Peyer's patch (tissue), 4 donors: ENCODE measurements around the gene PRDX5. TPM values are rescaled to one million over a fixed set of nuclear protein-coding genes. Genes with fewer than 3 reads are reported as not detected.

Source experiments
- DNase-seq, 3 donors: peaks; one replicate each; pipeline ENCODE4 v3.0.0-alpha.2; 2017 to 2019
- H3K27ac ChIP-seq, 4 donors: fragments of 200-600 bp; sonication (generic); one replicate each; pipeline ENCODE4 v1.5.1; 2016 to 2019
- H3K27me3 ChIP-seq, 2 donors: fragments of 200-600 bp; sonication (generic); one replicate each; pipeline ENCODE4 v1.5.1; 2019
- H3K36me3 ChIP-seq, 3 donors: fragments of 200-600 bp; sonication (generic); one replicate each; pipeline ENCODE4 v1.5.1; 2016 to 2019
- H3K4me1 ChIP-seq, 4 donors: fragments of 200-600 bp; sonication (generic); one replicate each; pipeline ENCODE4 v1.5.1; 2016 to 2019
- H3K4me3 ChIP-seq, 4 donors: fragments of 200-600 bp; sonication (generic); 1 replicate in 3 of 4; 2 replicates in 1 of 4; pipeline ENCODE4 v1.5.1; 2016 to 2019; ENCODE audit warnings: mild to moderate bottlenecking in 1 of 4
- H3K9me3 ChIP-seq, 4 donors: fragments of 200-600 bp; sonication (generic); one replicate each; pipeline ENCODE4 v1.5.1; 2016 to 2019; ENCODE audit warnings: mild to moderate bottlenecking in 1 of 4
- POLR2A ChIP-seq, 2 donors: fragments of 450-650 bp; IDR thresholded peaks; one replicate each; pipeline ENCODE4 v1.5.1; 2017; ENCODE audit warnings: antibody characterized with exemption in 2 of 2, mild to moderate bottlenecking in 2 of 2, moderate library complexity in 2 of 2
- total RNA-seq, 4 donors: library from RNA; depleted of rRNA; stranded (reverse); fragments of >200 nt; gene quantifications; one replicate each; pipeline ENCODE4 v1.1.0, GENCODE V29; 2016
- TF ChIP-seq, protein P1 (sequence below), 6 experiments: fragments of 450-650 bp in 4 of 6; fragments of 200-600 bp in 2 of 6; sonication (generic) in 1 of 6; IDR thresholded peaks; one replicate each; pipeline ENCODE4 v1.5.1; 2017 to 2019; ENCODE audit warnings: antibody characterized with exemption in 6 of 6, mild to moderate bottlenecking in 3 of 6, moderate library complexity in 1 of 6

Gene PRDX5
- total RNA-seq, 4 donors from 2014 or later: 202 to 345 (median 268) TPM

DNA sequence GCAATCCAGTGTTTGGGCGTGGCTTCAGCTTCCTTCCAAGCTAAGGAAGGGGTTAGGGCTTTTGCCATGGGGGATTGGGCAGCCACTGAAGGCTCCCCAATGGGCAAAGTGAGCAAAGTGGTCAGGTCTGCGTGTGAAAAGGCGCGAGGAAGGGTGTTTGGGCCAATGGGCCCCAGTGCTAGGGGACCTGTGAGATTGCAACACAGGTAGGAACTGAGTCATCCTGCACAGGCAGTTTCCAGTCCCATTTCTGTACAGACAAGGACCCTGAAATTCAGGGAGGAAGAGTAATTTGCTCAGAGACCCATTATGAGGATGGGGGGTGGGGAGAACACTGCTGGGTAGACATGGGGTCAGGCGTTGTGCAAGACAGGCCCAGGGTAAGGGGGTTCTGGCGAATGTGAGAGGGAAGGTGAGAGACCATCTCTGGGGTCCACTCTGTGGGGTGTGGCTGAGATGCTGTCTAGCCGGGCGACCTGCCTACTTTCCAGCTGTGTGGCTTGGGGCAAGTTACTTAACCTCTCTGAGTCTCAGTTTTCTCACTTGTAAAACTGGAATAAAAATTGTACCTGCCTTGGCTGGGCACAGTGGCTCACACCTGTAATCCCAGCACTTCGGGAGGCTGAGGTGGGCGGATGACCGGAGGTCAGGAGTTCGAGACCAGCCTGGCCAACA, 29.4 kb downstream of the PRDX5 start:
- no peaks in the 10 kb centered on the region for H3K9me3 ChIP-seq
- no peak for DNase-seq
- no peak overlapping the region for H3K4me3 ChIP-seq
- H3K27me3 ChIP-seq: no peaks in the 10 kb centered on the region
- H3K27ac ChIP-seq: no peak overlapping the region
- TF ChIP-seq, protein P1, sequence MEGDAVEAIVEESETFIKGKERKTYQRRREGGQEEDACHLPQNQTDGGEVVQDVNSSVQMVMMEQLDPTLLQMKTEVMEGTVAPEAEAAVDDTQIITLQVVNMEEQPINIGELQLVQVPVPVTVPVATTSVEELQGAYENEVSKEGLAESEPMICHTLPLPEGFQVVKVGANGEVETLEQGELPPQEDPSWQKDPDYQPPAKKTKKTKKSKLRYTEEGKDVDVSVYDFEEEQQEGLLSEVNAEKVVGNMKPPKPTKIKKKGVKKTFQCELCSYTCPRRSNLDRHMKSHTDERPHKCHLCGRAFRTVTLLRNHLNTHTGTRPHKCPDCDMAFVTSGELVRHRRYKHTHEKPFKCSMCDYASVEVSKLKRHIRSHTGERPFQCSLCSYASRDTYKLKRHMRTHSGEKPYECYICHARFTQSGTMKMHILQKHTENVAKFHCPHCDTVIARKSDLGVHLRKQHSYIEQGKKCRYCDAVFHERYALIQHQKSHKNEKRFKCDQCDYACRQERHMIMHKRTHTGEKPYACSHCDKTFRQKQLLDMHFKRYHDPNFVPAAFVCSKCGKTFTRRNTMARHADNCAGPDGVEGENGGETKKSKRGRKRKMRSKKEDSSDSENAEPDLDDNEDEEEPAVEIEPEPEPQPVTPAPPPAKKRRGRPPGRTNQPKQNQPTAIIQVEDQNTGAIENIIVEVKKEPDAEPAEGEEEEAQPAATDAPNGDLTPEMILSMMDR (IDR thresholded peaks at IDR 0.05): no peak
- no peak for TF ChIP-seq POLR2A (IDR thresholded peaks at IDR 0.05)
- H3K36me3 ChIP-seq: no peaks in the 10 kb centered on the region
- H3K4me1 ChIP-seq: peaks cover 0 to 6% (median 1%) of the 10 kb centered on the region in 4 donors

DNA sequence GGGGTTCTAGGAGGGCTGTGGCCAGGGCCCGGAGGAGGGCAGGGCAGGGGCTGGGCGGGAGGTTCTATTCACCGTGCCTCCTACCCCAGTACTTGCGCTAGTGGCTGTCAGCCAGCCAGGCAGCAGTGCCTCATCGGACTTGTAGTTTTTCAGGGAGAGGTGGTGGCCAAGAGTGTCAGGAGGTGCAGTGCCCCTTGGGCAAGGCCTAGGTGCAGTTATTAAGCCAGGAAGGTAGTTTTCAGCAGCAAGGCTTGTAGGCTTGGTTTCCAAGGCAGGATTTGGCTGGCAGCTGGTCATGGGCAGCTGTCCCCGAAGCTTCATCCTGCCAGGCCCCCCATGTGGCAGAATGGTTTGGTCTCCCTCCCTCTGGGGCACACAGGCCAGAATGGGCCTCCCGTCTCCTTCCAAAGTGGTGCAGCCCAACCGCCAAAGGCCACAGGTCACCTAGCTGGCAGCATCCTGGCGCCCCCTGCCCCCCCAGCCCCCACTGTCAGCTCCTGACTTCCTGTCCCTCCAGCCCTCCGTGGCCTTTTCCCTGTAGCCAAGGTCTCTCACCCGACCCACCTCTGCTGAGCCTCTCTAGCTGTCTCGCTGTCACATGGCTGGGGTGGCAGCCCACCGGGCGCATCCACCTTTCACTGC, 30.6 kb downstream of the PRDX5 start:
- no peaks in the 10 kb centered on the region for H3K36me3 ChIP-seq
- H3K4me1 ChIP-seq: no peaks in the 10 kb centered on the region
- H3K27ac ChIP-seq: no peak overlapping the region
- peak in 1 of 3 donors; percentile 49 for DNase-seq
- no peaks in the 10 kb centered on the region for H3K27me3 ChIP-seq
- H3K9me3 ChIP-seq: no peaks in the 10 kb centered on the region
- H3K4me3 ChIP-seq: no peak overlapping the region
- no peak for TF ChIP-seq POLR2A (IDR thresholded peaks at IDR 0.05)
- TF ChIP-seq, protein P1 (IDR thresholded peaks at IDR 0.05): no peak

DNA sequence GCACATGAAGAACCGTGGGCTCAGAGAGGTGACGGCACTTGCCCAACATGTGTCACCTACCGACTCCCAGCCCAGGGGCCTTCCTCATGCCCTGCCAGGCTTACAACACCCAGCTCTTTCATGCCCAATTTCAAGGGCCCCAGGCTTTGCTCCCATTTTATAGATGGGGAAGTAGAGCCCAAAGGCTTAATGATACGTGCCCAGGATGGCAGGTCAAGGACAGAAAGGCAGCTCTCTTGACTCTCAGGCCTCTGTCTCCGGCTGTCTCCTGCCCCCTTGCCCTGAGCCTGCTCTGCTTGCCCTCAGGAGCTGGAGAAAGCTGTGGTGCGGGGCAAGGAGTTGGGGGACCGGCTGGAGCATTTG, 31.1 kb downstream of the PRDX5 start:
- H3K4me3 ChIP-seq: no peak overlapping the region
- no peak overlapping the region for H3K27ac ChIP-seq
- H3K4me1 ChIP-seq: no peaks in the 10 kb centered on the region
- DNase-seq: no peak
- H3K27me3 ChIP-seq: no peaks in the 10 kb centered on the region
- H3K9me3 ChIP-seq: no peaks in the 10 kb centered on the region
- no peaks in the 10 kb centered on the region for H3K36me3 ChIP-seq
- no peak for TF ChIP-seq POLR2A (IDR thresholded peaks at IDR 0.05)
- TF ChIP-seq, protein P1 (IDR thresholded peaks at IDR 0.05): no peak

DNA sequence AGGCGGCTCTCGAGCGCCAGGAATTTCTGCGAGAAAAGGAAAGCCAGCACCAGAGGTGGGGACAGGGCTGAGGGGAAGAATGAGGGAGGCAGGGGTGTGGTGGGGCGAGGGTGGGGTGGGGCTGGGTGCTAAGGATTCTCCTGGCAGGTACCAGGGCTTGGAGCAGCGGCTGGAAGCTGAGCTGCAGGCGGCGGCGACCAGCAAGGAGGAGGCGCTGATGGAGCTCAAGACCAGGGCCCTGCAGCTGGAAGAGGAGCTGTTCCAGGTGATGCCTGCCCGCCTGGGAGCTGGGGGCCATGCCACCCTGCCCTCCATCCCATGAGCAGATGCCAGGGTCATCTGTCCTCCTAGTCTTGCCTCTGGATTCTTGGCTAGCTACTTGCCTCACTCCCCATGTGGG, 31.5 kb downstream of the PRDX5 start:
- no peak overlapping the region for H3K4me3 ChIP-seq
- H3K27ac ChIP-seq: no peak overlapping the region
- TF ChIP-seq POLR2A (IDR thresholded peaks at IDR 0.05): no peak
- TF ChIP-seq, protein P1 (IDR thresholded peaks at IDR 0.05): no peak
- no peaks in the 10 kb centered on the region for H3K36me3 ChIP-seq
- H3K27me3 ChIP-seq: no peaks in the 10 kb centered on the region
- no peaks in the 10 kb centered on the region for H3K9me3 ChIP-seq
- no peaks in the 10 kb centered on the region for H3K4me1 ChIP-seq
- no peak for DNase-seq

DNA sequence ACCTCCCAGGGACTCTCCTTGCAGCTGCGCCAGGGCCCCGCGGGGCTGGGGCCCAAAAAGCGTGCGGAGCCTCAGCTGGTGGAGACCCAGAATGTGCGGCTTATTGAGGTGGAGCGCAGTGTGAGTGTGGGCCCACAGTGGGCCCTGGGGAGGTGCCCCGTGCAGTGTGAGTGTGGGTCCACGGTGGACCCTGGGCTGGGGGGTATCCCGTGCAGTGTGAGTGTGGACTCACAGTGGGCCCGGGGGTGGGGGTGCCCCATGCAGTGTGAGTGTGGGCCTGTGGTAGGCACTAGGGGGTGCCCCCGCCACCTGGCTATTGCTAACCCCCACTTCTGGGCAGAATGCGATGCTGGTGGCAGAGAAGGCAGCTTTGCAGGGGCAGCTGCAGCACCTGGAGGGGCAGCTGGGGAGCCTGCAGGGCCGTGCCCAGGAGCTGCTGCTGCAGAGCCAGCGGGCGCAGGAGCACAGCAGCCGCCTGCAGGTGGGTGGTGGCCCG, 33.3 kb downstream of the PRDX5 start:
- Histone ChIP-seq H3K4me3 (no peak overlapping the region), H3K27ac (no peak overlapping the region), H3K9me3 (no peaks in the 10 kb centered on the region), H3K36me3 (no peaks in the 10 kb centered on the region), H3K27me3 (no peaks in the 10 kb centered on the region), H3K4me1 (peaks cover 0 to 15% (median 0%) of the 10 kb centered on the region in 4 donors)
- no peak for TF ChIP-seq POLR2A (IDR thresholded peaks at IDR 0.05)
- TF ChIP-seq, protein P1 (IDR thresholded peaks at IDR 0.05): no peak
- DNase-seq: no peak
